ENCODE data around the gene ELF2.

DNA sequence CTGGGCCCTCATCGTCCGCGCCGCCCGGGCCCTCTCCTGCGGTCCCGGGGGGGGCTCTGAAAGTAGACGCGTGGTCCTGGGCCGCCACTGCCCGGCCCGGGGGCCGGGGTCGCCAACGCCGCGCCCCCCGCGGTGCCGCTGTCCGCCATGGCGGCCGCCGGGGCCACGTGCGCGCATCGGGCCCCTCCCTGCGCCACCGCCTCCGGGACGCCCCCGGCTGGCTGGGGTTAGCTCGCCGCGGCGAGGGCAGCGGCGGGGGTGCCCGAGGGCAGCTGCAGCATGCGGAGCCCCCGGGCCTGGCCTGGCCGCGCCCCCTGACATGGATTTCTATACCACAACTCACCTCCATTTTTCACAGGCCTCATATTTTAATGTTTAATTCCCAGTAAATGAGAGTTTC is 61.8 kb downstream of the ELF2 start:
- TF ChIP-seq, protein P1, sequence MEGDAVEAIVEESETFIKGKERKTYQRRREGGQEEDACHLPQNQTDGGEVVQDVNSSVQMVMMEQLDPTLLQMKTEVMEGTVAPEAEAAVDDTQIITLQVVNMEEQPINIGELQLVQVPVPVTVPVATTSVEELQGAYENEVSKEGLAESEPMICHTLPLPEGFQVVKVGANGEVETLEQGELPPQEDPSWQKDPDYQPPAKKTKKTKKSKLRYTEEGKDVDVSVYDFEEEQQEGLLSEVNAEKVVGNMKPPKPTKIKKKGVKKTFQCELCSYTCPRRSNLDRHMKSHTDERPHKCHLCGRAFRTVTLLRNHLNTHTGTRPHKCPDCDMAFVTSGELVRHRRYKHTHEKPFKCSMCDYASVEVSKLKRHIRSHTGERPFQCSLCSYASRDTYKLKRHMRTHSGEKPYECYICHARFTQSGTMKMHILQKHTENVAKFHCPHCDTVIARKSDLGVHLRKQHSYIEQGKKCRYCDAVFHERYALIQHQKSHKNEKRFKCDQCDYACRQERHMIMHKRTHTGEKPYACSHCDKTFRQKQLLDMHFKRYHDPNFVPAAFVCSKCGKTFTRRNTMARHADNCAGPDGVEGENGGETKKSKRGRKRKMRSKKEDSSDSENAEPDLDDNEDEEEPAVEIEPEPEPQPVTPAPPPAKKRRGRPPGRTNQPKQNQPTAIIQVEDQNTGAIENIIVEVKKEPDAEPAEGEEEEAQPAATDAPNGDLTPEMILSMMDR (IDR thresholded peaks at IDR 0.05), result no peak
- no peak for TF ChIP-seq SIN3A (IDR thresholded peaks at IDR 0.05; ENCODE audit: borderline replicate concordance, insufficient read depth, low read depth, low read length)
- TF ChIP-seq TCF7L2 (IDR thresholded peaks at IDR 0.05; ENCODE audit: low read depth, low read length), result no peak
- no peak for TF ChIP-seq POLR2AphosphoS5 (IDR thresholded peaks at IDR 0.05; ENCODE audit: low read depth, low read length)
- TF ChIP-seq REST (IDR thresholded peaks at IDR 0.05; ENCODE audit: insufficient read depth in 1 of 2, low read depth in 2 of 2, low read length in 1 of 2), result no peak

All from Panc1 (cell line).